HepG2 (cell line): ENCODE data around the gene STX2. TPM values are rescaled to one million over a fixed set of nuclear protein-coding genes. Genes with fewer than 3 reads are reported as not detected.

ENCODE experiments used
- ATAC-seq: fragments of 200-7000 bp; cut with Tn5 transposase; 3 replicates; pipeline ENCODE4 v1.9.1; 2020; ENCODE audit warnings: mild to moderate bottlenecking, moderate library complexity
- BruUV-seq: library from RNA; stranded (reverse); fragments of 400-500 nt; replicated peaks from 2 replicates; lab custom pipeline; 2021; lab: Mats Ljungman, UMichigan
- CTCF ChIA-PET: fragments of 300-600 bp; formaldehyde crosslinking; extraction: SDS; loops from one replicate; lab custom pipeline; 2021; ENCODE audit warnings: low total read pairs, inconsistent platforms, low intra/inter-chr PET ratio; lab: Yijun Ruan, JAX
- POLR2A ChIA-PET: fragments of 350-600 bp; sonication (Branson Sonifier 250); formaldehyde crosslinking; loops from one replicate; lab custom pipeline; 2020; ENCODE audit warnings: antibody characterized with exemption, inconsistent platforms; lab: Yijun Ruan, JAX
- DNase-seq: peaks from one replicate; pipeline ENCODE4 v3.0.0-alpha.2; 2015; ENCODE audit warnings: low spot score
- FAIRE-seq: peaks from 3 replicates; lab custom pipeline; 2011; peaks lifted over from hg19 to GRCh38; lab: Jason Lieb, UNC
- H2AFZ ChIP-seq: one replicate; pipeline ENCODE4 v1.6.1; 2011; ENCODE audit warnings: low read length, inconsistent platforms
- H3K27ac ChIP-seq: fragments of 300-600 bp; 3 replicates; pipeline ENCODE4 v1.8.0; 2011; ENCODE audit warnings: mixed run types, mild to moderate bottlenecking, mixed read lengths, low read length, inconsistent platforms; ENCODE audit not compliant: insufficient read depth; ENCODE audit errors: extremely low read length
- H3K27me3 ChIP-seq, 2 experiments: fragments of 200-600 bp in 1 of 2; 2 replicates in 1 of 2; 3 replicates in 1 of 2; pipeline versions ENCODE4 v1.6.0 to v1.8.0; 2011; ENCODE audit warnings: low read length in 2 of 2, mild to moderate bottlenecking in 2 of 2, moderate library complexity in 2 of 2, inconsistent platforms in 1 of 2; ENCODE audit not compliant: insufficient read depth in 2 of 2, control insufficient read depth in 1 of 2
- H3K36me3 ChIP-seq, 2 experiments: fragments of 200-600 bp in 1 of 2; replicated peaks in 1 of 2; 2 replicates in 1 of 2; 3 replicates in 1 of 2; pipeline versions ENCODE4 v1.5.1 to v1.8.0; 2011; ENCODE audit warnings: low read length in 2 of 2, inconsistent platforms in 1 of 2; ENCODE audit not compliant: insufficient read depth in 2 of 2, control insufficient read depth in 1 of 2
- H3K4me1 ChIP-seq: 2 replicates; pipeline ENCODE4 v1.5.1; 2012; ENCODE audit warnings: low read length, inconsistent platforms; ENCODE audit not compliant: insufficient read depth
- H3K4me2 ChIP-seq: 2 replicates; pipeline ENCODE4 v1.6.0; 2011; ENCODE audit warnings: low read depth, low read length, inconsistent platforms
- H3K4me3 ChIP-seq, 3 experiments: fragments of 200-600 bp in 1 of 3; sonication (generic), shearing (Covaris generic) in 1 of 3; replicated peaks in 1 of 3; 2 replicates each; pipeline ENCODE4 v1.5.1; 2011 to 2016; ENCODE audit warnings: low read length in 3 of 3, inconsistent platforms in 2 of 3, low read depth in 2 of 3, mild to moderate bottlenecking in 2 of 3, control low read depth in 1 of 3, mixed read lengths in 1 of 3; ENCODE audit not compliant: insufficient read depth in 1 of 3
- H3K79me2 ChIP-seq: one replicate; pipeline ENCODE4 v1.6.1; 2011; ENCODE audit warnings: low read length, inconsistent platforms; ENCODE audit not compliant: insufficient read depth
- H3K9ac ChIP-seq: 2 replicates; pipeline ENCODE4 v1.6.0; 2011; ENCODE audit warnings: mild to moderate bottlenecking, low read depth, low read length, inconsistent platforms; ENCODE audit not compliant: insufficient read depth
- H3K9me3 ChIP-seq: 2 replicates; pipeline ENCODE4 v1.5.1; 2012; ENCODE audit warnings: mild to moderate bottlenecking, low read length
- H4K20me1 ChIP-seq: 2 replicates; pipeline ENCODE4 v1.6.0; 2011; ENCODE audit warnings: inconsistent platforms, mild to moderate bottlenecking, low read length, moderate library complexity; ENCODE audit not compliant: insufficient read depth
- CC2D1A ChIP-seq: sonication (generic); formaldehyde crosslinking; IDR thresholded peaks from 2 replicates; pipeline ENCODE4 v1.8.1; 2023; ENCODE audit warnings: mild to moderate bottlenecking, missing genetic modification reagents
- CREB1 ChIP-seq, 2 experiments: fragments of 450-650 bp in 1 of 2; IDR thresholded peaks; 2 replicates each; pipeline ENCODE4 v1.6.1; 2016 to 2017; ENCODE audit warnings: control low read depth in 1 of 2, mild to moderate bottlenecking in 1 of 2, missing compliant biosample characterization in 1 of 2, missing genetic modification characterization in 1 of 2
- EEA1 ChIP-seq: sonication (generic); formaldehyde crosslinking; IDR thresholded peaks from 2 replicates; pipeline ENCODE4 v1.5.1; 2020; ENCODE audit warnings: mild to moderate bottlenecking, missing genetic modification reagents, borderline replicate concordance
- FOXC1 ChIP-seq: sonication (generic); formaldehyde crosslinking; IDR thresholded peaks from 2 replicates; pipeline ENCODE4 v1.8.0; 2022; ENCODE audit warnings: mild to moderate bottlenecking, missing genetic modification reagents, borderline replicate concordance
- GATAD2A ChIP-seq: IDR thresholded peaks from 2 replicates; pipeline ENCODE4 v1.6.1; 2016
- KAT2B ChIP-seq: fragments of 150-350 bp; IDR thresholded peaks from 2 replicates; pipeline ENCODE4 v1.6.1; 2014; ENCODE audit warnings: low read depth, low read length, borderline replicate concordance
- MZF1 ChIP-seq: sonication (generic); formaldehyde crosslinking; IDR thresholded peaks from 2 replicates; pipeline ENCODE4 v1.8.1; 2023; ENCODE audit warnings: mild to moderate bottlenecking, missing genetic modification reagents, borderline replicate concordance
- REXO4 ChIP-seq: sonication (generic); formaldehyde crosslinking; IDR thresholded peaks from 2 replicates; pipeline ENCODE4 v1.8.0; 2022; ENCODE audit warnings: missing genetic modification reagents, mild to moderate bottlenecking, borderline replicate concordance
- SRF ChIP-seq: IDR thresholded peaks from 2 replicates; pipeline ENCODE4 v1.6.1; 2011; ENCODE audit warnings: mild to moderate bottlenecking, low read depth, low read length, moderate library complexity
- ZNF235 ChIP-seq: sonication (generic); formaldehyde crosslinking; IDR thresholded peaks from 2 replicates; pipeline ENCODE4 v1.8.1; 2023; ENCODE audit warnings: mild to moderate bottlenecking, missing genetic modification reagents, borderline replicate concordance
- ZNF292 ChIP-seq: sonication (generic); formaldehyde crosslinking; IDR thresholded peaks from 2 replicates; pipeline ENCODE4 v1.8.1; 2022; ENCODE audit warnings: mild to moderate bottlenecking, low read depth, missing genetic modification reagents, borderline replicate concordance
- ZNF460 ChIP-seq: sonication (generic); formaldehyde crosslinking; IDR thresholded peaks from 2 replicates; pipeline ENCODE4 v1.5.1; 2020; ENCODE audit warnings: missing genetic modification reagents, mild to moderate bottlenecking, borderline replicate concordance
- WGBS: methylation state at CpG from one replicate; pipeline ENCODE4 v1.1.6; 2017; ENCODE audit warnings: low lambda C conversion rate; 5-methylcytosine and 5-hydroxymethylcytosine counted together
- in situ Hi-C: cut with HindIII; loops from 2 replicates; pipeline ENCODE4 v1.10.0; 2017; ENCODE audit warnings: low pct_unique_long_range_greater_than_20kb; ENCODE audit not compliant: extremely low pct_ligation_motif_present
- intact Hi-C: fragments of 100-400 bp; cut with micrococcal nuclease; formaldehyde crosslinking; loops from one replicate; pipeline ENCODE4 v1.10.0; 2022; ENCODE audit not compliant: unreplicated experiment
- polyA plus RNA-seq, 8 experiments: library from polyadenylated mRNA; depleted of rRNA in 3 of 8; stranded (reverse) in 7 of 8; unstranded in 1 of 8; fragments of >200 nt; fragmentation: Illumina TruSeq in 4 of 8; extraction: Trizol in 4 of 8; gene quantifications; 2 replicates each; pipeline versions ENCODE4 v1.2.1 to v1.2.3, GENCODE V29; 2011 to 2016; ENCODE audit warnings: low read depth in 4 of 8, missing spikeins in 1 of 8, mixed read lengths in 1 of 8; ENCODE audit not compliant: insufficient read depth in 1 of 8
- total RNA-seq, 5 experiments: library from RNA; depleted of rRNA; stranded (reverse); fragments of >200 nt; fragmentation: Illumina TruSeq; extraction: Trizol; gene quantifications; 2 replicates each; pipeline ENCODE4 v1.2.3, GENCODE V29; 2016; ENCODE audit warnings: low read depth in 1 of 5
- TF ChIP-seq, protein P1 (sequence below): sonication (generic); formaldehyde crosslinking; IDR thresholded peaks from 2 replicates; pipeline ENCODE4 v1.4.0; 2020; ENCODE audit warnings: mild to moderate bottlenecking, missing genetic modification reagents
- TF ChIP-seq, protein P2 (sequence below): sonication (generic); formaldehyde crosslinking; conservative IDR thresholded peaks from 2 replicates; pipeline ENCODE4 v1.4.0; 2020; ENCODE audit warnings: missing genetic modification reagents
- TF ChIP-seq, protein P3 (sequence below): sonication (generic); formaldehyde crosslinking; conservative IDR thresholded peaks from 2 replicates; pipeline ENCODE4 v1.4.0; 2020; ENCODE audit warnings: missing genetic modification reagents
- TF ChIP-seq, protein P4 (sequence below): sonication (generic); formaldehyde crosslinking; IDR thresholded peaks from 2 replicates; pipeline ENCODE4 v1.4.0; 2020; ENCODE audit warnings: missing genetic modification reagents
- TF ChIP-seq, protein P5 (sequence below): conservative IDR thresholded peaks from 2 replicates; pipeline ENCODE4 v1.6.1; 2018; ENCODE audit warnings: missing genetic modification reagents

STX2 gene
- total and polyA plus RNA-seq, 2 of the 13 experiments (the other 11 are each of a cell fraction or from before 2014, with no cell fraction given) = 13.4 to 25.1 TPM

DNA sequence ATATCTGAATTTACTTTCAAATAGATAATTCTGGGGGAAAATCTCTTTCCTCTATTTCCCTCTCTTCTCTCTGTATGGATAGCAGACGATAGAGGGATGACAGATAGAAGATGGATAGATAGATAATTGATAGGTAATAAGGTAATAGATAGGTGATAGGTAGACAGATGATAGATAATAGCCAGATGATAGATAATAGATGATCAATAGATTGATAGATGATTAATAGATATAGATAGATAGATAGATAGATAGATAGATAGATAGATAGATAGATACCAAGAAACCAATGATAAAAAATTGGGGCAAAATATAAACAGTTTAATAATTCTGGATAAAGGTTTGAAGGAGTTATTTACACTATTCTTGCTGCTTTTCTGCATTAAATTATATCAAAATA is 96.3 kb downstream of the STX2 start:
- intact Hi-C loops = loop anchor here (10.0 kb wide), 2 partner anchors 278 to 698 kb away; no protein-coding TSS in a partner anchor
- Histone ChIP-seq H3K36me3 (no peaks in the 10 kb centered on the region), H3K9me3 (no peaks in the 10 kb centered on the region), H3K27ac (no peak overlapping the region), H3K79me2 (no peaks in the 10 kb centered on the region), H3K27me3 (peaks cover 0 to 14% of the 10 kb centered on the region in 2 experiments; a peak in 3 of 5 replicates), H3K9ac (no peak overlapping the region), H4K20me1 (no peaks in the 10 kb centered on the region), H2AFZ (no peak overlapping the region), H3K4me2 (no peak overlapping the region), H3K4me3 (no peak overlapping the region), H3K4me1 (no peaks in the 10 kb centered on the region)
- FAIRE-seq = no peak
- DNase-seq = no peak
- no TSS peak for BruUV-seq
- no peak for ATAC-seq
- in situ Hi-C loops = loop anchor here (25.0 kb wide), 1 partner anchor 705 kb away; no protein-coding TSS in a partner anchor
- ChIA-PET CTCF (no interaction called here), POLR2A (no interaction called here)
- WGBS = 0% methylated on average over 1 of the region's 1 CpG
- no peak for TF ChIP-seq EEA1
- TF ChIP-seq FOXC1 (CRISPR knock-in tag) = no peak
- TF ChIP-seq SRF = no peak
- TF ChIP-seq, protein P1, sequence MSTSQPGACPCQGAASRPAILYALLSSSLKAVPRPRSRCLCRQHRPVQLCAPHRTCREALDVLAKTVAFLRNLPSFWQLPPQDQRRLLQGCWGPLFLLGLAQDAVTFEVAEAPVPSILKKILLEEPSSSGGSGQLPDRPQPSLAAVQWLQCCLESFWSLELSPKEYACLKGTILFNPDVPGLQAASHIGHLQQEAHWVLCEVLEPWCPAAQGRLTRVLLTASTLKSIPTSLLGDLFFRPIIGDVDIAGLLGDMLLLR = no peak
- no peak for TF ChIP-seq GATAD2A (CRISPR knock-in tag)
- TF ChIP-seq CREB1 (IDR thresholded peaks at IDR 0.05) = no peak
- no peak for TF ChIP-seq CREB1 (CRISPR knock-in tag; IDR thresholded peaks at IDR 0.05)
- no peak for TF ChIP-seq ZNF235 (CRISPR knock-in tag)
- TF ChIP-seq, protein P2, sequence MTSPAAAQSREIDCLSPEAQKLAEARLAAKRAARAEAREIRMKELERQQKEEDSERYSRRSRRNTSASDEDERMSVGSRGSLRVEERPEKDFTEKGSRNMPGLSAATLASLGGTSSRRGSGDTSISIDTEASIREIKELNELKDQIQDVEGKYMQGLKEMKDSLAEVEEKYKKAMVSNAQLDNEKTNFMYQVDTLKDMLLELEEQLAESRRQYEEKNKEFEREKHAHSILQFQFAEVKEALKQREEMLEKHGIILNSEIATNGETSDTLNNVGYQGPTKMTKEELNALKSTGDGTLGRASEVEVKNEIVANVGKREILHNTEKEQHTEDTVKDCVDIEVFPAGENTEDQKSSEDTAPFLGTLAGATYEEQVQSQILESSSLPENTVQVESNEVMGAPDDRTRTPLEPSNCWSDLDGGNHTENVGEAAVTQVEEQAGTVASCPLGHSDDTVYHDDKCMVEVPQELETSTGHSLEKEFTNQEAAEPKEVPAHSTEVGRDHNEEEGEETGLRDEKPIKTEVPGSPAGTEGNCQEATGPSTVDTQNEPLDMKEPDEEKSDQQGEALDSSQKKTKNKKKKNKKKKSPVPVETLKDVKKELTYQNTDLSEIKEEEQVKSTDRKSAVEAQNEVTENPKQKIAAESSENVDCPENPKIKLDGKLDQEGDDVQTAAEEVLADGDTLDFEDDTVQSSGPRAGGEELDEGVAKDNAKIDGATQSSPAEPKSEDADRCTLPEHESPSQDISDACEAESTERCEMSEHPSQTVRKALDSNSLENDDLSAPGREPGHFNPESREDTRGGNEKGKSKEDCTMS (CRISPR knock-in tag) = no peak
- TF ChIP-seq ZNF292 = no peak
- no peak for TF ChIP-seq KAT2B
- no peak for TF ChIP-seq CC2D1A
- TF ChIP-seq ZNF460 (CRISPR knock-in tag) = no peak
- TF ChIP-seq, protein P3, sequence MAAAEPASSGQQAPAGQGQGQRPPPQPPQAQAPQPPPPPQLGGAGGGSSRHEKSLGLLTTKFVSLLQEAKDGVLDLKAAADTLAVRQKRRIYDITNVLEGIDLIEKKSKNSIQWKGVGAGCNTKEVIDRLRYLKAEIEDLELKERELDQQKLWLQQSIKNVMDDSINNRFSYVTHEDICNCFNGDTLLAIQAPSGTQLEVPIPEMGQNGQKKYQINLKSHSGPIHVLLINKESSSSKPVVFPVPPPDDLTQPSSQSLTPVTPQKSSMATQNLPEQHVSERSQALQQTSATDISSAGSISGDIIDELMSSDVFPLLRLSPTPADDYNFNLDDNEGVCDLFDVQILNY (CRISPR knock-in tag) = no peak
- no peak for TF ChIP-seq MZF1 (CRISPR knock-in tag)
- TF ChIP-seq, protein P4, sequence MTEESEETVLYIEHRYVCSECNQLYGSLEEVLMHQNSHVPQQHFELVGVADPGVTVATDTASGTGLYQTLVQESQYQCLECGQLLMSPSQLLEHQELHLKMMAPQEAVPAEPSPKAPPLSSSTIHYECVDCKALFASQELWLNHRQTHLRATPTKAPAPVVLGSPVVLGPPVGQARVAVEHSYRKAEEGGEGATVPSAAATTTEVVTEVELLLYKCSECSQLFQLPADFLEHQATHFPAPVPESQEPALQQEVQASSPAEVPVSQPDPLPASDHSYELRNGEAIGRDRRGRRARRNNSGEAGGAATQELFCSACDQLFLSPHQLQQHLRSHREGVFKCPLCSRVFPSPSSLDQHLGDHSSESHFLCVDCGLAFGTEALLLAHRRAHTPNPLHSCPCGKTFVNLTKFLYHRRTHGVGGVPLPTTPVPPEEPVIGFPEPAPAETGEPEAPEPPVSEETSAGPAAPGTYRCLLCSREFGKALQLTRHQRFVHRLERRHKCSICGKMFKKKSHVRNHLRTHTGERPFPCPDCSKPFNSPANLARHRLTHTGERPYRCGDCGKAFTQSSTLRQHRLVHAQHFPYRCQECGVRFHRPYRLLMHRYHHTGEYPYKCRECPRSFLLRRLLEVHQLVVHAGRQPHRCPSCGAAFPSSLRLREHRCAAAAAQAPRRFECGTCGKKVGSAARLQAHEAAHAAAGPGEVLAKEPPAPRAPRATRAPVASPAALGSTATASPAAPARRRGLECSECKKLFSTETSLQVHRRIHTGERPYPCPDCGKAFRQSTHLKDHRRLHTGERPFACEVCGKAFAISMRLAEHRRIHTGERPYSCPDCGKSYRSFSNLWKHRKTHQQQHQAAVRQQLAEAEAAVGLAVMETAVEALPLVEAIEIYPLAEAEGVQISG = no peak
- TF ChIP-seq, protein P5, sequence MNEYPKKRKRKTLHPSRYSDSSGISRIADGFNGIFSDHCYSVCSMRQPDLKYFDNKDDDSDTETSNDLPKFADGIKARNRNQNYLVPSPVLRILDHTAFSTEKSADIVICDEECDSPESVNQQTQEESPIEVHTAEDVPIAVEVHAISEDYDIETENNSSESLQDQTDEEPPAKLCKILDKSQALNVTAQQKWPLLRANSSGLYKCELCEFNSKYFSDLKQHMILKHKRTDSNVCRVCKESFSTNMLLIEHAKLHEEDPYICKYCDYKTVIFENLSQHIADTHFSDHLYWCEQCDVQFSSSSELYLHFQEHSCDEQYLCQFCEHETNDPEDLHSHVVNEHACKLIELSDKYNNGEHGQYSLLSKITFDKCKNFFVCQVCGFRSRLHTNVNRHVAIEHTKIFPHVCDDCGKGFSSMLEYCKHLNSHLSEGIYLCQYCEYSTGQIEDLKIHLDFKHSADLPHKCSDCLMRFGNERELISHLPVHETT (CRISPR knock-in tag) = no peak
- TF ChIP-seq REXO4 = no peak
